HFF-Myc (cell line): Measurements from ENCODE around the gene DACH2.

Source experiments
- DNase-seq: peaks from one replicate; pipeline ENCODE4 v3.0.0-alpha.2; 2011; ENCODE audit warnings: low read depth; ENCODE audit errors: extremely low read depth
- H3K4me3 ChIP-seq: replicated peaks from 2 replicates; pipeline ENCODE4 v1.5.1; 2011; ENCODE audit warnings: low read depth, mild to moderate bottlenecking, control low read depth, low read length
- TF ChIP-seq, protein P1 (sequence below): IDR thresholded peaks from 2 replicates; pipeline ENCODE4 v1.5.1; 2012; ENCODE audit warnings: mild to moderate bottlenecking, low read depth, low read length, control low read depth; ENCODE audit errors: missing control alignments

Gene DACH2

DNA sequence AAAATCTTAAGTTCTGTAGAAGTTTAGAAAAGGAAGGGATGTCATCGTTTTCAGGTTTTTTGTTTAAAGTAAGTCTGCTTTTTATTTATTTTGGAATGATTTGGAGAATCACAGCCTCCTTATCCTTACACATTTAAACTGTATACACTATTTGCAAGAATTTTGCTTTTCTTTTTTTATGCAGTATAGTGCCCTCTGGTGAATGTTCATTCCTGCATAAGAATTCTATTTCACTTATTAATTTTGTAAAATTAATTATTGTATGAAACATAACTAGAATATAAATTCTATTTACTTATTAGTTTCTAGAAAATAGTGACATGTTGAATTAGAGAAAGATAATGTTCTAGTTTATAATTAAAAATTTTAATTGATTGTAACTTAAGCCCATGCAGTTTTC, 44.6 kb downstream of the DACH2 start:
- H3K4me3 ChIP-seq: no peak overlapping the region
- TF ChIP-seq, protein P1, sequence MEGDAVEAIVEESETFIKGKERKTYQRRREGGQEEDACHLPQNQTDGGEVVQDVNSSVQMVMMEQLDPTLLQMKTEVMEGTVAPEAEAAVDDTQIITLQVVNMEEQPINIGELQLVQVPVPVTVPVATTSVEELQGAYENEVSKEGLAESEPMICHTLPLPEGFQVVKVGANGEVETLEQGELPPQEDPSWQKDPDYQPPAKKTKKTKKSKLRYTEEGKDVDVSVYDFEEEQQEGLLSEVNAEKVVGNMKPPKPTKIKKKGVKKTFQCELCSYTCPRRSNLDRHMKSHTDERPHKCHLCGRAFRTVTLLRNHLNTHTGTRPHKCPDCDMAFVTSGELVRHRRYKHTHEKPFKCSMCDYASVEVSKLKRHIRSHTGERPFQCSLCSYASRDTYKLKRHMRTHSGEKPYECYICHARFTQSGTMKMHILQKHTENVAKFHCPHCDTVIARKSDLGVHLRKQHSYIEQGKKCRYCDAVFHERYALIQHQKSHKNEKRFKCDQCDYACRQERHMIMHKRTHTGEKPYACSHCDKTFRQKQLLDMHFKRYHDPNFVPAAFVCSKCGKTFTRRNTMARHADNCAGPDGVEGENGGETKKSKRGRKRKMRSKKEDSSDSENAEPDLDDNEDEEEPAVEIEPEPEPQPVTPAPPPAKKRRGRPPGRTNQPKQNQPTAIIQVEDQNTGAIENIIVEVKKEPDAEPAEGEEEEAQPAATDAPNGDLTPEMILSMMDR: no peak
- no peak for DNase-seq

DNA sequence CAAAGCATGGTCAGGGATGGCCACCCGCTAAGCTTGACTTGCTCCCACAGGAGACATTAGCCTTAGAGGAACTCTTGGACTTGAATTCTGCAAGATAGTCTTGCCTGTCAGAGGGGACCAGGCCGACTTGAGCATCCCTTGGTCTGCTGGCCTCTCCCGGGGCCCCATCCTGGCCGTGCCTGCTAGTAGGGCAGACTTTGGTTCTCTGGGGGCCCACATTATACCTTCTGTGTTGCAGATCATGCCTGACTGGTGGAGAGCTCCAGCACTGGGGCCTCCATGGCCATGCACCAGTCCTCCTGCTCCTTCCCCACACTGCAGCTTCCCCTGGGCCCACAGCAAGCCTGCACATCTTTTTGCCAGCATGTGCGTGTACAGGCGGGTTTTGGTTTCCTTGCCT, 46.5 kb downstream of the DACH2 start:
- DNase-seq: no peak
- H3K4me3 ChIP-seq: no peak overlapping the region
- TF ChIP-seq, protein P1: no peak

- H3K4me3 ChIP-seq: no peak overlapping the region
- DNase-seq: no peak
- TF ChIP-seq, protein P1: no peak
Observed at GRCh38 chrX:86195343-86195742, 47.1 kb downstream of the DACH2 start.

GRCh38 chrX:86197815-86198214, 49.6 kb downstream of the DACH2 start:
- TF ChIP-seq, protein P1: no peak
- DNase-seq: no peak
- H3K4me3 ChIP-seq: no peak overlapping the region

GRCh38 chrX:86210772-86211171, 62.5 kb downstream of the DACH2 start:
- no peak overlapping the region for H3K4me3 ChIP-seq
- DNase-seq: no peak
- TF ChIP-seq, protein P1: no peak

DNA sequence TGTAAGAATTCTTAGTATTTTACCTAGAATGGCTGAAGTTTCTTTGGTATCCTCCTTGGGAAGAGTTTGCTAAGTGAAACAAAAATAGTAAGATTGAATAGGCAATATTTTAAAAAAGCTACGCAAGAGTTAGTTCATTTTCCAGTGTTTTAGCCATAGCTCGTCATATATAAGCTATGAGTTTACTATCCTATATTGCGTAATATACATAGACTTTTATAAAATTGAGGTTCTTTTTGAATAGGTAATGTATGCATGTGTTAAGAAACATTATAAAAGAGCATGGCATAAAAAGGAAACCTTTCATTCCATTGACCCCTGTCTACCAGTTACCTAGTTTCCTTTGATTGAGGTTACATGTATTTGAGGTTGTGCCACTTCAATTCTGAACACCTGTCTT, 67.0 kb downstream of the DACH2 start:
- H3K4me3 ChIP-seq: no peak overlapping the region
- TF ChIP-seq, protein P1: no peak
- DNase-seq: no peak

- no peak overlapping the region for H3K4me3 ChIP-seq
- no peak for DNase-seq
- TF ChIP-seq, protein P1: no peak
Observed at GRCh38 chrX:86237482-86237881, 89.2 kb downstream of the DACH2 start.
